Karpas-422 (cell line): ENCODE data around the gene OLFM1. TPM values are rescaled to one million over a fixed set of nuclear protein-coding genes. Genes with fewer than 3 reads are reported as not detected.
"Not testable (repeated sequence)": the region's sequence is repeated elsewhere in the genome, so short reads cannot be mapped to it uniquely, and the experiment has no call there.

ENCODE experiments used
- DNase-seq: peaks from one replicate; pipeline ENCODE4 v3.0.0-alpha.2; 2015
- H2AFZ ChIP-seq: fragments of 200-600 bp; sonication (generic); 2 replicates; pipeline ENCODE4 v1.6.1; 2014; ENCODE audit warnings: antibody characterized with exemption, low read length, mixed read lengths
- H3K27ac ChIP-seq: fragments of 200-600 bp; sonication (generic); 2 replicates; pipeline ENCODE4 v1.5.1; 2014; ENCODE audit warnings: mild to moderate bottlenecking, low read length, moderate library complexity
- H3K27me3 ChIP-seq: fragments of 200-600 bp; sonication (generic); 2 replicates; pipeline ENCODE4 v1.6.1; 2014; ENCODE audit warnings: low read length, mixed read lengths
- H3K36me3 ChIP-seq: fragments of 200-600 bp; sonication (generic); 2 replicates; pipeline ENCODE4 v1.6.1; 2014; ENCODE audit warnings: low read length, mixed read lengths; ENCODE audit not compliant: insufficient read depth
- H3K4me1 ChIP-seq: fragments of 200-600 bp; sonication (generic); 2 replicates; pipeline ENCODE4 v1.6.1; 2014; ENCODE audit warnings: mild to moderate bottlenecking, low read length, mixed read lengths
- H3K4me2 ChIP-seq: fragments of 200-600 bp; sonication (generic); 2 replicates; pipeline ENCODE4 v1.6.1; 2014; ENCODE audit warnings: low read length, low read depth, mild to moderate bottlenecking; ENCODE audit not compliant: poor library complexity, severe bottlenecking
- H3K4me3 ChIP-seq: fragments of 200-600 bp; sonication (generic); 2 replicates; pipeline ENCODE4 v1.5.1; 2014; ENCODE audit warnings: mild to moderate bottlenecking, antibody characterized with exemption, low read length, mixed read lengths
- H3K79me2 ChIP-seq: fragments of 200-600 bp; sonication (generic); 2 replicates; pipeline ENCODE4 v1.6.1; 2014; ENCODE audit warnings: mild to moderate bottlenecking, low read length, mixed read lengths
- H3K9ac ChIP-seq: fragments of 200-600 bp; sonication (generic); 2 replicates; pipeline ENCODE4 v1.6.0; 2014; ENCODE audit warnings: low read length
- H3K9me2 ChIP-seq: fragments of 200-600 bp; sonication (generic), shearing (Covaris generic); replicated peaks from 2 replicates; pipeline ENCODE4 v1.6.0; 2014; ENCODE audit warnings: mild to moderate bottlenecking, low read length, moderate library complexity; ENCODE audit not compliant: insufficient read depth
- H3K9me3 ChIP-seq: fragments of 300-700, 200-600 bp; sonication (generic); 2 replicates; pipeline ENCODE4 v1.6.1; 2014; ENCODE audit warnings: low read length, mixed read lengths
- H4K20me1 ChIP-seq: fragments of 200-600 bp; sonication (generic); 2 replicates; pipeline ENCODE4 v1.6.1; 2014; ENCODE audit warnings: mild to moderate bottlenecking, antibody characterized with exemption, low read length, low read depth; ENCODE audit not compliant: insufficient read depth
- total RNA-seq: library from RNA; depleted of rRNA; stranded (reverse); fragments of >200 nt; shearing (Covaris generic); gene quantifications from 2 replicates; pipeline ENCODE4 v1.2.3, GENCODE V29; 2014; ENCODE audit warnings: low replicate concordance

Gene OLFM1
- total RNA-seq, 1 experiment from 2014 or later, result not detected

- no peaks in the 10 kb centered on the region for H3K27me3 ChIP-seq
- no peak overlapping the region for H3K4me3 ChIP-seq
- H3K9me3 ChIP-seq, result no peaks in the 10 kb centered on the region
- no peaks in the 10 kb centered on the region for H4K20me1 ChIP-seq
- no peak overlapping the region for H3K9ac ChIP-seq
- no peak overlapping the region for H3K27ac ChIP-seq
- no peaks in the 10 kb centered on the region for H3K4me1 ChIP-seq
- no peaks in the 10 kb centered on the region for H3K9me2 ChIP-seq
- no peaks in the 10 kb centered on the region for H3K79me2 ChIP-seq
- DNase-seq, result no peak
- no peak overlapping the region for H2AFZ ChIP-seq
- H3K4me2 ChIP-seq, result no peak overlapping the region
- H3K36me3 ChIP-seq, result no peaks in the 10 kb centered on the region
Measured at GRCh38 chr9:135051316-135052038, 36.0 kb upstream of the OLFM1 start.

DNA sequence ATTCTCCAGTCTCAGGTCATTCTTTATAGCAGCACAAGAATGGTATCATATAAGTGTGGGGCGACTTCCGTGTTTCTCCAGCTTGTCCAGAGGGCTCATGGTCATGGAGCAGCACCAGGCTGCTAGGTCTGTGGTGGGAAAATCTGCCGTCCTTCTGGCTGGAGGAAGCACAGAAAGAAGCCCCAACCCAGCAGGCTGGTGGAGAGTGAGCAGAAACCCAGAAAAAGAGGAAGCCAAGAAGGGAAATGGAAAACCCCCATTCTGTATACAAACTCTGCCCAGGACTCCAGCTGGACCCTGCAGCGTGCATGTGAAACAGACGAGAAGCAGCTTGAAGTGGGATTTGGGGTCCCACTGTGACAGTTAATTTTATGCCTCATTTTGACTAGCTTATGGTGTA lies 34.3 kb upstream of the OLFM1 start:
- H2AFZ ChIP-seq, result no peak overlapping the region
- H3K9me3 ChIP-seq, result no peaks in the 10 kb centered on the region
- no peaks in the 10 kb centered on the region for H4K20me1 ChIP-seq
- H3K4me3 ChIP-seq, result no peak overlapping the region
- H3K9me2 ChIP-seq, result no peaks in the 10 kb centered on the region
- H3K27ac ChIP-seq, result no peak overlapping the region
- H3K36me3 ChIP-seq, result no peaks in the 10 kb centered on the region
- H3K4me2 ChIP-seq, result no peak overlapping the region
- H3K79me2 ChIP-seq, result no peaks in the 10 kb centered on the region
- no peaks in the 10 kb centered on the region for H3K4me1 ChIP-seq
- DNase-seq, result no peak
- H3K9ac ChIP-seq, result no peak overlapping the region
- no peaks in the 10 kb centered on the region for H3K27me3 ChIP-seq

GRCh38 chr9:135055181-135055580 lies 32.3 kb upstream of the OLFM1 start:
- Histone ChIP-seq H3K4me1 (no peaks in the 10 kb centered on the region), H3K9ac (no peak overlapping the region), H3K9me3 (no peaks in the 10 kb centered on the region), H3K4me2 (no peak overlapping the region), H3K27ac (no peak overlapping the region), H3K9me2 (no peaks in the 10 kb centered on the region), H3K36me3 (no peaks in the 10 kb centered on the region), H4K20me1 (no peaks in the 10 kb centered on the region), H2AFZ (no peak overlapping the region), H3K79me2 (no peaks in the 10 kb centered on the region), H3K27me3 (no peaks in the 10 kb centered on the region), H3K4me3 (no peak overlapping the region)
- no peak for DNase-seq

DNA sequence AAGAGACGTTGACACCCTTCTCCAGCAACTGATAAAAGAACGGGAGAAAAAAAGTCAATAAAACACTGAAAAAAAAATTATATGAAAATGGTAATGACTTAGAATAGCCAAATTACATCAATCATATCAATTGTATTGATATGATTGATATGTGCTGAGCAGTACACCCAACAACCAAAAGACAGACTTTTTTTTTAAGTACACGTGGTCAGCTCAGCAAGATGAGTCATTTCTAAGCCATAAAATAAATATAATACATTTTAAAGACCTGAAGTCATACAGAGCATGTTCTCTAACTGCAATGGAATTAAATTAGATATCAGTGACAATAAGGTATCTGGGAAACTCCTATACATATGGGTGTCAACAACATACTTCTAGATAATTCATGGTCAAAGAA lies 30.9 kb upstream of the OLFM1 start:
- no peak overlapping the region for H3K9ac ChIP-seq
- no peaks in the 10 kb centered on the region for H3K9me2 ChIP-seq
- H3K36me3 ChIP-seq, result no peaks in the 10 kb centered on the region
- H3K4me3 ChIP-seq, result no peak overlapping the region
- H3K27ac ChIP-seq, result no peak overlapping the region
- no peak overlapping the region for H2AFZ ChIP-seq
- no peaks in the 10 kb centered on the region for H4K20me1 ChIP-seq
- no peaks in the 10 kb centered on the region for H3K4me1 ChIP-seq
- no peaks in the 10 kb centered on the region for H3K9me3 ChIP-seq
- no peaks in the 10 kb centered on the region for H3K79me2 ChIP-seq
- no peak overlapping the region for H3K4me2 ChIP-seq
- DNase-seq, result no peak
- no peaks in the 10 kb centered on the region for H3K27me3 ChIP-seq

- no peaks in the 10 kb centered on the region for H3K36me3 ChIP-seq
- H3K9me3 ChIP-seq, result no peaks in the 10 kb centered on the region
- no peaks in the 10 kb centered on the region for H3K4me1 ChIP-seq
- no peak overlapping the region for H3K4me2 ChIP-seq
- H2AFZ ChIP-seq, result no peak overlapping the region
- no peaks in the 10 kb centered on the region for H4K20me1 ChIP-seq
- no peaks in the 10 kb centered on the region for H3K9me2 ChIP-seq
- no peak overlapping the region for H3K9ac ChIP-seq
- no peak overlapping the region for H3K27ac ChIP-seq
- no peaks in the 10 kb centered on the region for H3K27me3 ChIP-seq
- H3K4me3 ChIP-seq, result no peak overlapping the region
- DNase-seq, result no peak
- H3K79me2 ChIP-seq, result no peaks in the 10 kb centered on the region
Measured at GRCh38 chr9:135060461-135061116, 26.9 kb upstream of the OLFM1 start.

GRCh38 chr9:135061441-135061840 lies 26.0 kb upstream of the OLFM1 start:
- Histone ChIP-seq H3K27ac (no peak overlapping the region), H4K20me1 (no peaks in the 10 kb centered on the region), H3K36me3 (no peaks in the 10 kb centered on the region), H3K9me2 (no peaks in the 10 kb centered on the region), H2AFZ (no peak overlapping the region), H3K4me2 (no peak overlapping the region), H3K9ac (no peak overlapping the region), H3K4me3 (no peak overlapping the region), H3K4me1 (no peaks in the 10 kb centered on the region), H3K27me3 (no peaks in the 10 kb centered on the region), H3K9me3 (no peaks in the 10 kb centered on the region), H3K79me2 (no peaks in the 10 kb centered on the region)
- DNase-seq, result no peak

- Histone ChIP-seq H3K79me2 (no peaks in the 10 kb centered on the region), H3K27me3 (no peaks in the 10 kb centered on the region), H3K36me3 (no peaks in the 10 kb centered on the region), H3K4me2 (no peak overlapping the region), H3K4me1 (no peaks in the 10 kb centered on the region), H3K27ac (no peak overlapping the region), H3K9ac (no peak overlapping the region), H3K9me2 (no peaks in the 10 kb centered on the region), H3K4me3 (no peak overlapping the region), H4K20me1 (no peaks in the 10 kb centered on the region), H2AFZ (no peak overlapping the region), H3K9me3 (no peaks in the 10 kb centered on the region)
- no peak for DNase-seq
Measured at GRCh38 chr9:135062254-135062653, 25.2 kb upstream of the OLFM1 start.

- H3K4me1 ChIP-seq, H3K36me3 ChIP-seq, H3K27me3 ChIP-seq, H3K27ac ChIP-seq, H4K20me1 ChIP-seq, H3K9ac ChIP-seq, DNase-seq, H2AFZ ChIP-seq, H3K4me3 ChIP-seq, H3K9me2 ChIP-seq, H3K4me2 ChIP-seq, H3K79me2 ChIP-seq, H3K9me3 ChIP-seq: not testable (repeated sequence)
Measured at GRCh38 chr9:135063466-135063865, 24.0 kb upstream of the OLFM1 start.
